Measurements from ENCODE around the gene GNLY.

DNA sequence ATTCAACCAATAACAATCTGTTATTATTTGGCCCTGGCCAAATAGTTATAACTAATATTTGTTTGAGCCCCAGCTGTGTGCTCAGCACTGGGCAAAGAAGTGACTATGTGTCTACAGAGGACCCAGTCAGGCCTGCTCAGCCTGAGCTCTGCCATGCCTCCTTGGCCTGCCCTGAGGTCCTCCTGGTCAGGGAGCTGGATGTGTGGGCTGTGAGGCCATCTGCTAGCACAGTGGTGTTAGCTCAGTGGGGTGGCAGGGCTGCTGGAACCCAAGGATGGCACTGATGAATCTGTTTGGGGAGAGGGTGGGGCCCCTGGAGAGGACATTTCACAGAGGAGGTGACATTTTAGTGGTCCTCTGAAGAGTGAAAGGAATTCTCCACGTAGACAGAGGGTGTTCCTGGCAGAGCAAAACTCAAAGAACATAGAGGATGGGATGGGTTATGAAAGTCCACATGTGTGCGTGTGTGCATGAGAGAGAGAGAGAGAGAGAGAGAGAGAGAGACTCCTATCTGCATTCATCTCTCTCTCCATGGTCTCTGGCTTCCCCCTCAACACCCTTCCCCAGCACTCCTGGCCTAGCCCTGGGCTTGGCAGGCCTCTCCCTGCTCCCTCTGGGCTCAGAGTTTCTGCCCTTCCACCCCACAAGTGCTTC is 38.4 kb downstream of the GNLY start:
- TF ChIP-seq, protein P1, sequence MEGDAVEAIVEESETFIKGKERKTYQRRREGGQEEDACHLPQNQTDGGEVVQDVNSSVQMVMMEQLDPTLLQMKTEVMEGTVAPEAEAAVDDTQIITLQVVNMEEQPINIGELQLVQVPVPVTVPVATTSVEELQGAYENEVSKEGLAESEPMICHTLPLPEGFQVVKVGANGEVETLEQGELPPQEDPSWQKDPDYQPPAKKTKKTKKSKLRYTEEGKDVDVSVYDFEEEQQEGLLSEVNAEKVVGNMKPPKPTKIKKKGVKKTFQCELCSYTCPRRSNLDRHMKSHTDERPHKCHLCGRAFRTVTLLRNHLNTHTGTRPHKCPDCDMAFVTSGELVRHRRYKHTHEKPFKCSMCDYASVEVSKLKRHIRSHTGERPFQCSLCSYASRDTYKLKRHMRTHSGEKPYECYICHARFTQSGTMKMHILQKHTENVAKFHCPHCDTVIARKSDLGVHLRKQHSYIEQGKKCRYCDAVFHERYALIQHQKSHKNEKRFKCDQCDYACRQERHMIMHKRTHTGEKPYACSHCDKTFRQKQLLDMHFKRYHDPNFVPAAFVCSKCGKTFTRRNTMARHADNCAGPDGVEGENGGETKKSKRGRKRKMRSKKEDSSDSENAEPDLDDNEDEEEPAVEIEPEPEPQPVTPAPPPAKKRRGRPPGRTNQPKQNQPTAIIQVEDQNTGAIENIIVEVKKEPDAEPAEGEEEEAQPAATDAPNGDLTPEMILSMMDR (IDR thresholded peaks at IDR 0.05; ENCODE audit: low read length) = no peak
- no peak for TF ChIP-seq EZH2 (IDR thresholded peaks at IDR 0.05; ENCODE audit: borderline replicate concordance, low read length)

Data from OCI-LY1 (cell line).